Measurements from ENCODE around the gene GPC6. TPM values are rescaled to one million over a fixed set of nuclear protein-coding genes. Genes with fewer than 3 reads are reported as not detected.

Gene GPC6
- total and polyA plus RNA-seq, 2 donors (not counting 1 experiment from before 2014, with no cell fraction given): not detected

GRCh38 chr13:94181461-94182107, 955.0 kb downstream of the GPC6 start:
- H3K27me3 ChIP-seq (replicated peaks in 1 of 4; ENCODE audit: control extremely low read depth in 1 of 4, control insufficient read depth in 3 of 4, insufficient read depth in 4 of 4, low read length in 3 of 4): no peaks in the 10 kb centered on the region
- no peak overlapping the region for H2AFZ ChIP-seq (ENCODE audit: insufficient read depth, low read depth, low read length, poor library complexity, severe bottlenecking)
- no peak for TF ChIP-seq EZH2 (IDR thresholded peaks at IDR 0.05; ENCODE audit: borderline replicate concordance, insufficient read depth, low read depth, low read length, poor library complexity, severe bottlenecking)
- TF ChIP-seq, protein P1, sequence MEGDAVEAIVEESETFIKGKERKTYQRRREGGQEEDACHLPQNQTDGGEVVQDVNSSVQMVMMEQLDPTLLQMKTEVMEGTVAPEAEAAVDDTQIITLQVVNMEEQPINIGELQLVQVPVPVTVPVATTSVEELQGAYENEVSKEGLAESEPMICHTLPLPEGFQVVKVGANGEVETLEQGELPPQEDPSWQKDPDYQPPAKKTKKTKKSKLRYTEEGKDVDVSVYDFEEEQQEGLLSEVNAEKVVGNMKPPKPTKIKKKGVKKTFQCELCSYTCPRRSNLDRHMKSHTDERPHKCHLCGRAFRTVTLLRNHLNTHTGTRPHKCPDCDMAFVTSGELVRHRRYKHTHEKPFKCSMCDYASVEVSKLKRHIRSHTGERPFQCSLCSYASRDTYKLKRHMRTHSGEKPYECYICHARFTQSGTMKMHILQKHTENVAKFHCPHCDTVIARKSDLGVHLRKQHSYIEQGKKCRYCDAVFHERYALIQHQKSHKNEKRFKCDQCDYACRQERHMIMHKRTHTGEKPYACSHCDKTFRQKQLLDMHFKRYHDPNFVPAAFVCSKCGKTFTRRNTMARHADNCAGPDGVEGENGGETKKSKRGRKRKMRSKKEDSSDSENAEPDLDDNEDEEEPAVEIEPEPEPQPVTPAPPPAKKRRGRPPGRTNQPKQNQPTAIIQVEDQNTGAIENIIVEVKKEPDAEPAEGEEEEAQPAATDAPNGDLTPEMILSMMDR (IDR thresholded peaks at IDR 0.05): no peak
- H3K4me3 ChIP-seq (ENCODE audit: control extremely low read depth in 1 of 5, extremely low read depth in 1 of 5, insufficient read depth in 1 of 5, low read depth in 2 of 5, low read length in 4 of 5): no peak overlapping the region
- Mint-ChIP-seq H3K27ac (no peak overlapping the region), H3K4me3 (no peak overlapping the region), H3K27me3 (no peaks in the 10 kb centered on the region), H3K4me1 (peaks cover 3% of the 10 kb centered on the region), H3K9me3 (ENCODE audit: insufficient read depth) (no peaks in the 10 kb centered on the region)
- H3K9me3 ChIP-seq (ENCODE audit: control extremely low read depth in 1 of 3, control insufficient read depth in 2 of 3, insufficient read depth in 1 of 3, low read length in 2 of 3): peaks cover 0 to 3% (median 0%) of the 10 kb centered on the region in 3 donors
- ChIA-PET POLR2A (no interaction called here), CTCF (no interaction called here)
- DNase-seq (no peak), ATAC-seq (ENCODE audit: low read depth) (no peak)
- intact Hi-C loops (cut with micrococcal nuclease): no loop called here
- no peak overlapping the region for H3K27ac ChIP-seq (ENCODE audit: low read length in 2 of 2)
- no peaks in the 10 kb centered on the region for H3K36me3 ChIP-seq (replicated peaks in 1 of 2; ENCODE audit: control extremely low read depth in 1 of 2, control insufficient read depth in 1 of 2, extremely low read depth in 1 of 2, insufficient read depth in 2 of 2, low read length in 1 of 2)
- no peaks in the 10 kb centered on the region for H4K20me1 ChIP-seq (ENCODE audit: control insufficient read depth, insufficient read depth, low read length, poor library complexity, severe bottlenecking)
- WGBS (ENCODE audit: insufficient coverage): 83% methylated on average over 1 of the region's 1 CpG
- no peak overlapping the region for H3K4me2 ChIP-seq (replicated peaks; ENCODE audit: low read depth, low read length, poor library complexity, severe bottlenecking)
- no peaks in the 10 kb centered on the region for H3K79me2 ChIP-seq (ENCODE audit: control insufficient read depth, insufficient read depth, low read length)
- H3K4me1 ChIP-seq (ENCODE audit: control insufficient read depth in 2 of 2, insufficient read depth in 2 of 2, low read length in 2 of 2): no peaks in the 10 kb centered on the region
- no peak overlapping the region for H3K9ac ChIP-seq (ENCODE audit: low read length)

DNA sequence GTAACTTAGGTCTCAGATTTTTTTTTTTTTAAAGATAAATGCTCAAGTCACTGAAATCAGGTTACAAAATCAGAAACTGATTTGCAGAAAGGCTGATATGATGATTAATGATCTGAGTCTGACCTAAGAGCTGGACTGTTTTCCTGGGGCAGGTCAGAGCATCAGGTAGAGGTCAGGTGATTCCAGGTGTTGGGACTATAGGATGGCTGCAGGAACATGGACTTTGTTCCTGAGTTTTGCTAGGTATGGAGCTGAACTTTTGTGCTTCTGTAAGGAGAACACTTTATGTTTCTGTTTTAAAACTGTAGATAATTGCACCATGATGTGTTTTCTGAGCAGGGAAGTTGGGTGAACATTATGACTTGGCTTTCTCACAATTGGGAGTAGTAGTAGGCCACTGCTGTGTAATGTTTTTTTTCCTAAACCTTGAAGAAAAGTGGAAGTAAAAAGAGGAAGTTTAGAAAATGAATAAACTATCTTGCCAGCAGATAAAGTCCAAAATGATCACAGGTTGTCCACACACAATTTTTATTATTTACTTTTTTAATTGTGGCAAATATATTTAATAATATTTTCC, 955.7 kb downstream of the GPC6 start:
- no peak overlapping the region for H3K4me3 ChIP-seq (ENCODE audit: control extremely low read depth in 1 of 5, extremely low read depth in 1 of 5, insufficient read depth in 1 of 5, low read depth in 2 of 5, low read length in 4 of 5)
- H3K4me1 Mint-ChIP-seq: peaks cover 3% of the 10 kb centered on the region
- TF ChIP-seq, protein P1 (IDR thresholded peaks at IDR 0.05): no peak
- TF ChIP-seq EZH2 (IDR thresholded peaks at IDR 0.05; ENCODE audit: borderline replicate concordance, insufficient read depth, low read depth, low read length, poor library complexity, severe bottlenecking): no peak
- H3K9me3 ChIP-seq (ENCODE audit: control extremely low read depth in 1 of 3, control insufficient read depth in 2 of 3, insufficient read depth in 1 of 3, low read length in 2 of 3): peaks cover 0 to 3% (median 0%) of the 10 kb centered on the region in 3 donors
- no peak overlapping the region for H3K27ac Mint-ChIP-seq
- no peak overlapping the region for H2AFZ ChIP-seq (ENCODE audit: insufficient read depth, low read depth, low read length, poor library complexity, severe bottlenecking)
- H3K4me3 Mint-ChIP-seq: no peak overlapping the region
- no peaks in the 10 kb centered on the region for H4K20me1 ChIP-seq (ENCODE audit: control insufficient read depth, insufficient read depth, low read length, poor library complexity, severe bottlenecking)
- no peaks in the 10 kb centered on the region for H3K4me1 ChIP-seq (ENCODE audit: control insufficient read depth in 2 of 2, insufficient read depth in 2 of 2, low read length in 2 of 2)
- ChIA-PET POLR2A (no interaction called here), CTCF (no interaction called here)
- H3K79me2 ChIP-seq (ENCODE audit: control insufficient read depth, insufficient read depth, low read length): no peaks in the 10 kb centered on the region
- H3K4me2 ChIP-seq (replicated peaks; ENCODE audit: low read depth, low read length, poor library complexity, severe bottlenecking): no peak overlapping the region
- H3K27me3 ChIP-seq (replicated peaks in 1 of 4; ENCODE audit: control extremely low read depth in 1 of 4, control insufficient read depth in 3 of 4, insufficient read depth in 4 of 4, low read length in 3 of 4): no peaks in the 10 kb centered on the region
- no peaks in the 10 kb centered on the region for H3K27me3 Mint-ChIP-seq
- intact Hi-C loops (cut with micrococcal nuclease): no loop called here
- no peaks in the 10 kb centered on the region for H3K36me3 ChIP-seq (replicated peaks in 1 of 2; ENCODE audit: control extremely low read depth in 1 of 2, control insufficient read depth in 1 of 2, extremely low read depth in 1 of 2, insufficient read depth in 2 of 2, low read length in 1 of 2)
- no peak for DNase-seq
- no peak for ATAC-seq (ENCODE audit: low read depth)
- no peak overlapping the region for H3K9ac ChIP-seq (ENCODE audit: low read length)
- no peaks in the 10 kb centered on the region for H3K9me3 Mint-ChIP-seq (ENCODE audit: insufficient read depth)
- no peak overlapping the region for H3K27ac ChIP-seq (ENCODE audit: low read length in 2 of 2)

Measured in B cell (primary cell).